NCI-H510A treated with DMSO at 0.1 percent for 48 hours (cell line): ENCODE data around the gene PEX26.
"Not testable (repeated sequence)": the region's sequence is repeated elsewhere in the genome, so short reads cannot be mapped to it uniquely, and the experiment has no call there.

Experiments used
- DNase-seq: peaks from one replicate; lab custom pipeline; 2025; lab: John Stamatoyannopoulos, UW

PEX26 gene

DNA sequence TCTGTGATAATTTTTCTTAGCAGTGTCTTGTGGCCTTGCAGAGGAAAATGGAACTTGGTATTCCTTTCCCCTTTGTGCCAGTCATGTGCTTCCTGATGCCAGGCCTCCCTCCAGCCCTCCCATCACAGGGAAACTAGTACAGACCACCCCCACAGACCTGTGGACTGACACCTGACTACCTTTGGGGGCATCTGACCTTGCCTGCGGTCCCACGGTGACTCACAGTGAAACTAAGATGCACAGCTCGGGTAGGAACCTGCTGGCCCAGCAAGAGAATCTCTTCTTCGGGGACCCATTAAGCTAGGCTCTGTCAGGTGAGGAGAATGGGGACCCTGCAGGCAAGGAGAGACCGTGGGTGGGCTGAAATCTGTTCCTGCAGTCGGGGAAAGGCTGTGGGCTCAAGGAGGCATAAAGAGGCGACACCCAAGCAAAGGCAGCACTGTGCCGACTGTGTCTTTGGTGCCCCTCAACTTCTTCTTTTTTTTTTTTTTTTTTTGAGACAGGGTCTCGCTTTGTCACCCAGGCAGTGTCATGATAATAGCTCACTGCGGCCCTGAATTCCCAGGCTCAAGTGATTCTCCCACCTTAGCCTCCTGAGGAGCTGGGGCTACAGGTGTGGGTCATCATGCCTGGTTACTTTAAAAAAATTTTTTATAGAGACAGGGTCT, 20.8 kb upstream of the PEX26 start:
- DNase-seq = no peak

- DNase-seq = no peak
Observed at GRCh38 chr22:18057568-18058209, 20.1 kb upstream of the PEX26 start.

- no peak for DNase-seq
Observed at GRCh38 chr22:18058371-18059093, 19.3 kb upstream of the PEX26 start.

GRCh38 chr22:18059094-18059417, 18.7 kb upstream of the PEX26 start:
- no peak for DNase-seq

- no peak for DNase-seq
Observed at GRCh38 chr22:18059473-18059872, 18.3 kb upstream of the PEX26 start.

GRCh38 chr22:18059991-18060390, 17.8 kb upstream of the PEX26 start:
- no peak for DNase-seq

- DNase-seq = no peak
Observed at GRCh38 chr22:18060646-18061620, 16.9 kb upstream of the PEX26 start.

GRCh38 chr22:18062421-18062820, 15.4 kb upstream of the PEX26 start:
- no peak for DNase-seq

- DNase-seq = no peak
Observed at GRCh38 chr22:18063306-18063705, 14.5 kb upstream of the PEX26 start.

- not testable (repeated sequence) for DNase-seq
Observed at GRCh38 chr22:18063715-18064114, 14.1 kb upstream of the PEX26 start.

- DNase-seq = no peak
Observed at GRCh38 chr22:18064636-18065035, 13.2 kb upstream of the PEX26 start.

- DNase-seq = no peak
Observed at GRCh38 chr22:18065256-18065655, 12.5 kb upstream of the PEX26 start.

GRCh38 chr22:18066181-18066859, 11.5 kb upstream of the PEX26 start:
- DNase-seq = no peak

DNA sequence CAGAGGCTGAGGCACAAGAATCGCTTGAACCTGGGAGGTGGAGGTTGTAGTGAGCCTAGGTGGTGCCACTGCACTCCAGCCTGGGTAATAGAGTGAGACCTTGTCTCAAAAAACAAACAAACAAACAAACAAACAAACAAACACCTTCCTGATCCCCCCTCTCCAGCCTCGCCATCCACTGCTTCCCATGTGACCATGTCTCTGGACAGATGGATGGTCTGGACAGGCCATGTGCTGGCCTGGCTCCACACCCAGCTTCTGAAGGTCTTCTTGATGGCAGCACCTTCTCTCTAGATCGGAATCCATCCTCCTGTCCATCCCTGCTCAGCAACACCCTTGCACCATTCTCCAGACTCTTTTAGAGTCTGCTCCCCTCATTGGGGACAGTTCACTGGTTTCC, 10.7 kb upstream of the PEX26 start:
- no peak for DNase-seq

DNA sequence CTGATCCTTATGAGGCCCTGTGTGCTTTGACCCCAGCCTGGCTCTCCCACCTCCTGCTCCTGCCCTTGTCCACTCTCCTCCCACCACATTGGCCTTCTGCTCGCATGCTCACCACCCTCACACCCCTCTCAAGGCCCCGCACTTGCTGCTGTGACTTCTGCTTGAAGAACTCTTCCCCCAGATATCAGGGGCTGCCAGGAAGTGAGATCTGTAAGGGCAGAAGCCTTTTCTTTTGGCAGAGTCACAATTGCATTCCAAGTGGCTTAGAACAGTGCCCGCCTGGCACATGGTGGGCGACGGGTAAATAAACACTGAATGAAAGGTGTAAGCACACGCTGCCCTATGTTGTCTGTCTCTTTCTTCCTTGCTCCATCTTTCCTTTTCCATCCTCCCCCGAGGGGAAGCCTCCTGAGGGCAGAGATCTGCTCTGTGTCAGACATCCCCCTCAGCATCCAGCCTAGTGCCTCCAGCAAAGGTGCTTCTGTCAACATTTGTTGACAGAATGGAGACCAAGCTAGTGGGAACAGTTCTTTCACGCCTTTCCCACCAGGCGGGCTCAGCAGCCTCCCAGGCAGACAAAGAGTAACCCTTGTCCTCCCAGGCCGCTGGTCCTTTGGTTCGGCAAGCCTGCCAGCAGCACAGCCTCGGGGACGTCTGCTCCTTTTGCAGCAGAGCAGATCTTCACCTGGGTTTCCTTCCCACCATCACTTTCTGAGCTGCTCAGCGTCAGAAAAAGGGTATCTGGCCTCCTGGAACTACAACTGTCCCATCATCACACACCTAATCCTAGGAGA, 10.0 kb upstream of the PEX26 start:
- DNase-seq = no peak

DNA sequence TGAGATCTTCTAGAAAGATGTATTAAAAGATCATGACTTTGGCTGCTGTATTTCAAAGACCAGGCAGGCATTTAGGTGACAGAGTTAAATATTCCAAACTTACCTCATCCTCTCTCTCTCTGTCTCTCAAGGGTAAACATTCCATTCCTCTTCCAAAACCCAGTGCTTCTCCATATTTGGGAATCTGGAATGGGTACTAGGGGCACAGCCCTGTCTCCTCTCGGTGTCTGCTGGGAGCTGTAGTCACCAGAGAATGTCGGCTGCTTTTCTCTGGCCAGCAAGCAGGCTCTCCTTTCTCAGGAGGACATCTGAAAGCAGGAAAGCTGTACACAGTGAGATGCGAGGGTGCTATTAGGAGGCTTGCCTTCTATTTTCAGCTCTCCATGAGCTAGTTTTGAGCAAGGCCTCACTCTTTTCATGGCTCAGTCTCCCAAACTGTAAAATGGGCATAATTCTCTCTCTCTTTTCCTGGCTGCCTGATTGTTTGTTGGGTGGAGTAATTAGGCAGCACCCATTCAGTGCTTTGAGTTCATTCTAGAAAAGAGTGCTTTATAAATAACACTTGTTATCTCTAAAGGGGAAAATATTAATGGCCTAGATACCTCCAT, 9.3 kb upstream of the PEX26 start:
- DNase-seq = no peak

DNA sequence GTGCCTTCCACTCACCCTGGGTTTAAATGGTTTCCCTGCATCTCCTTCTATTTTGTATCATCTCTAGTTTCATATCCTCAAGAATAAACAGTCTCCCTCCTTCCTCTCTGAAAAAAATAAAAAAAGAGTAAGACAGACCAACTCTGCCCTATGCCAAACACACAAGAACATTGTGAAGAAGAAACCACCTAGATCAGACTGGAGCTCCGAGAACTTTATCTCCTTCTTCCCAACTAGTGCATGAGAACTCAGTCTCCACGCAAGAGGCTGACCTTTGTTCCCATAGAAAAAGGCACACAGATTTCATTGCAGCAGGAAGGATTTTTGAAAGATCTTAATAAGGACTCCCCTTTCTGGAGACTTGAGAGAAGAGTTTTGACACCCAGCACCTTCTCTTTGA, 8.7 kb upstream of the PEX26 start:
- no peak for DNase-seq

DNA sequence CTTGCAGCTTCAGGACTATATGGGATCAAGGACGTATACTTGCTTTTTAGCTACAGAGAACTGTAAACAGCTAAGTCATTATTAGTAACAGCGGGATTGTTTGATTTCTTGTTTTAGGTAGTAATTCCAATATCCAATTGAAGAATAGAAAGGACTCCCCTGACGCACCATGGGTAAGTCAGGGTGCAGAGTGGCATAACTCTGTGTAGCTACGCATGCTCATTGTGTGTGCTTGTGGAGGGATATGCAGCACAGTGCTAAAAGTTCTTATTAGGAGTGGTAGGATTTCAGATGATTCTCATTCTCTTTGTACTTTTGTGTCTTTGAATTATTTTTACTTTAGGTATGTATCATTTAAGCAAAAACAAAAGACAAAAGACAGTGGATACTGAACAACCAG, 7.7 kb upstream of the PEX26 start:
- DNase-seq = no peak

- DNase-seq = no peak
Observed at GRCh38 chr22:18070556-18071306, 7.1 kb upstream of the PEX26 start.
